ENCODE results near the gene NPIPB2. TPM values are rescaled to one million over a fixed set of nuclear protein-coding genes. Genes with fewer than 3 reads are reported as not detected.

The NPIPB2 gene
- total RNA-seq, 1 experiment from 2014 or later, result 12.5 TPM

DNA sequence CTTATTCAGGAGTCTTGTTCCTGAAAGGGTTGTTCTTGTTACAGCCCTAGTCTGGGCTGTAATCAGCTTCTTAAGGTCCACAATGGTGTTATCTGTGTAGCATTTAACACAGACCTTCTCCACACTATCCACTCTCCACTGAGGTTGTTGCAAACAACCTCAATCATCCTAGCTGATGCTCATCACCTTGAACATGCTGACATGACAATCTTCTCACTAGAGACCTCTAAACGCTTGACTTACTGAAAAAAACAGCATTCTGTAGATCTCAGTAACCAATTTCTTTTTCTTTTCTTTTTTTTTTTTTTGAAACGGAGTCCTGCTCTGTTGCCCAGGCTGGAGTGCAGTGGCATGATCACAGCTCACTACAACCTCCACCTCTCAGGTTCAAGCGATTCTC is 26.7 kb upstream of the NPIPB2 start:
- H2AFZ ChIP-seq (ENCODE audit: low read length), result no peak overlapping the region
- no peaks in the 10 kb centered on the region for H3K27me3 ChIP-seq (ENCODE audit: insufficient read depth, low read length)
- H3K9ac ChIP-seq (ENCODE audit: extremely low read depth, insufficient read length, low read length), result no peak overlapping the region
- DNase-seq, result no peak
- no peaks in the 10 kb centered on the region for H3K9me3 Mint-ChIP-seq
- H3K18ac ChIP-seq (ENCODE audit: insufficient read length, low read depth, low read length), result no peak overlapping the region
- H3K9me3 ChIP-seq (ENCODE audit: control insufficient read depth, low read depth, low read length), result no peaks in the 10 kb centered on the region
- no peak overlapping the region for H2BK120ac ChIP-seq (ENCODE audit: low read depth, low read length, poor library complexity, severe bottlenecking)
- H3K27ac ChIP-seq (ENCODE audit: insufficient read length, low read depth, low read length), result no peak overlapping the region
- H4K20me1 ChIP-seq (ENCODE audit: control insufficient read depth, insufficient read depth, insufficient read length), result no peaks in the 10 kb centered on the region
- no peak overlapping the region for H3K4ac ChIP-seq (ENCODE audit: low read depth, low read length)
- no peak overlapping the region for H3K14ac ChIP-seq (ENCODE audit: insufficient read depth, low read length)
- no peaks in the 10 kb centered on the region for H3K79me2 ChIP-seq (ENCODE audit: insufficient read depth, low read length)
- no peak overlapping the region for H3K4me3 Mint-ChIP-seq
- no peak overlapping the region for H4K8ac ChIP-seq (replicated peaks; ENCODE audit: insufficient read length, low read depth, low read length)
- H3K23me2 ChIP-seq (ENCODE audit: insufficient read length, low read depth, low read length, poor library complexity, severe bottlenecking), result no peaks in the 10 kb centered on the region
- H2AK5ac ChIP-seq (ENCODE audit: insufficient read length, low read length), result no peak overlapping the region
- no peak overlapping the region for H3K4me2 ChIP-seq (ENCODE audit: insufficient read depth, insufficient read length, low read length)
- H2BK15ac ChIP-seq (ENCODE audit: low read depth, low read length), result no peak overlapping the region
- H3K23ac ChIP-seq (ENCODE audit: insufficient read length, low read depth, low read length), result no peak overlapping the region
- H3K4me1 Mint-ChIP-seq, result no peaks in the 10 kb centered on the region
- no peak overlapping the region for H4K91ac ChIP-seq (ENCODE audit: insufficient read length, low read depth, low read length)
- TF ChIP-seq, protein P1, sequence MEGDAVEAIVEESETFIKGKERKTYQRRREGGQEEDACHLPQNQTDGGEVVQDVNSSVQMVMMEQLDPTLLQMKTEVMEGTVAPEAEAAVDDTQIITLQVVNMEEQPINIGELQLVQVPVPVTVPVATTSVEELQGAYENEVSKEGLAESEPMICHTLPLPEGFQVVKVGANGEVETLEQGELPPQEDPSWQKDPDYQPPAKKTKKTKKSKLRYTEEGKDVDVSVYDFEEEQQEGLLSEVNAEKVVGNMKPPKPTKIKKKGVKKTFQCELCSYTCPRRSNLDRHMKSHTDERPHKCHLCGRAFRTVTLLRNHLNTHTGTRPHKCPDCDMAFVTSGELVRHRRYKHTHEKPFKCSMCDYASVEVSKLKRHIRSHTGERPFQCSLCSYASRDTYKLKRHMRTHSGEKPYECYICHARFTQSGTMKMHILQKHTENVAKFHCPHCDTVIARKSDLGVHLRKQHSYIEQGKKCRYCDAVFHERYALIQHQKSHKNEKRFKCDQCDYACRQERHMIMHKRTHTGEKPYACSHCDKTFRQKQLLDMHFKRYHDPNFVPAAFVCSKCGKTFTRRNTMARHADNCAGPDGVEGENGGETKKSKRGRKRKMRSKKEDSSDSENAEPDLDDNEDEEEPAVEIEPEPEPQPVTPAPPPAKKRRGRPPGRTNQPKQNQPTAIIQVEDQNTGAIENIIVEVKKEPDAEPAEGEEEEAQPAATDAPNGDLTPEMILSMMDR (conservative IDR thresholded peaks at IDR 0.05), result no peak
- no peak overlapping the region for H2BK12ac ChIP-seq (ENCODE audit: insufficient read length, low read depth, low read length)
- no peak overlapping the region for H3K27ac Mint-ChIP-seq
- H3K56ac ChIP-seq (ENCODE audit: insufficient read length, low read depth, low read length), result no peak overlapping the region
- peaks cover 0 to 5% (median under 1%) of the 10 kb centered on the region in 3 experiments; a peak in 2 of 7 replicates for H3K36me3 Mint-ChIP-seq (ENCODE audit: insufficient read depth in 1 of 3, low read depth in 3 of 3)
- no peaks in the 10 kb centered on the region for H3K27me3 Mint-ChIP-seq (ENCODE audit: low read depth)
- no CpG with 5 or more reads among the region's 3 CpGs for WGBS (ENCODE audit: extremely low coverage, insufficient read length, low lambda C conversion rate)
- H3K4me1 ChIP-seq (ENCODE audit: insufficient read depth, low read length), result no peaks in the 10 kb centered on the region
- no peak overlapping the region for H2BK20ac ChIP-seq (ENCODE audit: low read depth, low read length, poor library complexity, severe bottlenecking)
- H4K5ac ChIP-seq (ENCODE audit: insufficient read length, low read depth, low read length), result no peak overlapping the region
- H3T11ph ChIP-seq (ENCODE audit: low read length), result no peak overlapping the region
- no peaks in the 10 kb centered on the region for H3K79me1 ChIP-seq (ENCODE audit: insufficient read depth, low read depth, low read length, poor library complexity, severe bottlenecking)
- H2BK5ac ChIP-seq (ENCODE audit: insufficient read length, low read length), result no peak overlapping the region
